Suppressor macrophage treated with lipopolysaccharide for 4 hours (primary cell): ENCODE results near the gene IFITM2.
"Not testable (repeated sequence)": the region's sequence is repeated elsewhere in the genome, so short reads cannot be mapped to it uniquely, and the experiment has no call there.

Source experiments
- DNase-seq: peaks from one replicate; pipeline ENCODE4 v3.0.0-alpha.2; 2020

IFITM2 gene

DNA sequence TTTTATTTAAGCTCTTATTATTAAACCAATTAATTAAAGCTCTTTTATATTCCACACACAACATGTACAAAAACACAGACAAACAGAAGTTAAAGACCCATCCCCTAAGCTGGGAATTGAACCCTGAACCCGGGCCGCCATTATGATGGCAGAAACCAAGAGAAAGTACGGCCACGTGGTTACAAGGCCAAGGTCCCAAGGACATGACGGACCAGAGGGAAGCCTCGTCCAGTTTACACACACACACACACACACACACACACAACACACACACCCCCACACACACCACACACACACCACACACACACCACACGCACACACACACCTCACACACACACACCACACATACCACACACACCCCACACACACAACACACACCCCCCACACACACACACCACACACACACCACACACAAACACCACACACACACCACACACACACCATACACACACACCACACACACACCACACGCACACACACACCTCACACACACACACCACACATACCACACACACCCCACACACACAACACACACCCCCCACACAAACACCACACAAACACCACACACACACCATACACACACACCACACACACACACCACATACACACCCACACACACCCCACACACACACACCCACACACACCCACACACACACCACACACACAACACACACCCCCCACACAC lies 41.8 kb downstream of the IFITM2 start:
- not testable (repeated sequence) for DNase-seq

DNA sequence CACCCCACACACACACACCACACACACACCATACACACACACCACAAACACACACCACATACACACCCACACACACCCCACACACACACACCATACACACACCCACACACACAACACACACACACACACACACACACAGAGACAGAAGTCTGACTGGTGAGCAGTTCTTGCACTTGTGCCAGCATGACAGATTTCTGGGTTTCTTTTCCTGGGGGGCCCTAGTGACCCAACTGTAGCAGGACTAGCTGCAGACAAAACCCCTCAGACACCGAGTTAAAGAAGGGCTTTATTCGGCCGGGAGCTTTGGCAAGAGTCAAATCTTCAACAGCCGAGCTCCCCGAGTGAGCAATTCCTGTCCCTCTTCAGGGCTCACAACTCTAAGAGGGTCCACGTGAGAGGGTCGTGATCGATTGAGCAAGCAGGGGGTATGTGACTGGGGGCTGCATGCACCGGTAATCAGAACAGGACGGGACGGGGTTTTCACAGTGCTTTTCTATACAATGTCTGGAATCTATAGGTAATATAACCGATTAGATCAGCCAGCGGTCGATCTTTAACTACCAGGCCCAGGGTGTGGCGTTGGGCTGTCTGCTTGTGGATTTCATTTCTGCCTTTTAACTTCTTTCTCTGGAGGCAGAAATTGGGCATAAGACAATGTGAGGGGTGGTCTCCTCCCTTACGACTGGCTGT lies 42.6 kb downstream of the IFITM2 start:
- DNase-seq: not testable (repeated sequence)

DNA sequence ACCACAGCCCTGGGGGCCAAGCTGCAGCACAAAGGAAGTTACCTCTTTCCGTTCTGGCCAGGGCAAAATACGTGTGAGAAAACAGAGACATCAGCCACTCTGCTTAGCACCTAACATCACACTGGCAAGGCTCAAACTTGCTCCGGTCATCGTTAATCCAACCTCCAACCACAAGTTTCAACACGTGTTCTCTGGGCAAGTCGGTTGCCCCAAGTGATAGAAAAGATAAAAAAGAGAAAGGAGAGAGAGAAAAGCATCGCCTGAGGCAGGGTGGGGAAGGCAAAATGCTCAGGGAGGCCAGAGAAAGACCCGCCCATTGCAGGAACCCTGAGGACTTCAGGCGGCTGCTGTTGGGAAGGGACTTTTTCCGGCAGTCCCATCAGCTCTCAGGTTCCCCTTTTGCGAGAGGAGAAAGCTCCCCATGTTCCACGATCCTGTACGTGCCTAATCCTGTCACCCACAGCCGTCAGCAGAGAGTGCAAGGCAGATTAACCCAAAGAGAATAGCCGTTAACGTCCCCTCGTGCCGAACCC lies 43.2 kb downstream of the IFITM2 start:
- DNase-seq: peak; percentile 82

DNA sequence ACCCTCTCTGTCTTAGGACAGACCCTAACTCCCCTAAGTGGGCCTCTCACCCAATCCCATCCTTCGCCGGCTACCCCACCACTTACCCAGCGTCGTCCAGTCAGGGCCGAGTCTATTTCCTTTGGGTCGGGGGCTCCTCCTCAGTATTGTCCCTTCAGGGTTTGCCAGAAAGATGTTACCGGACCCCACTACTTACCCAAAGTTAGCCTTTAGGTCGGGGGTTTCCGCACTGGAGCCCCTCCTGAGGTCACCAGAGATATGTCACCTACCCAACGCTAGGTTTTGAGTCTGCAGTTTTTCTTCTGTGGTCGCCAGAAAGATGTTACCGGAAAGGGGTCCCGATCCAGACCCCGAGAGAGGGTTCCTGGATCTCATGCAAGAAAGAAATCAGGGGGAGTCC lies 43.8 kb downstream of the IFITM2 start:
- DNase-seq: no peak

DNA sequence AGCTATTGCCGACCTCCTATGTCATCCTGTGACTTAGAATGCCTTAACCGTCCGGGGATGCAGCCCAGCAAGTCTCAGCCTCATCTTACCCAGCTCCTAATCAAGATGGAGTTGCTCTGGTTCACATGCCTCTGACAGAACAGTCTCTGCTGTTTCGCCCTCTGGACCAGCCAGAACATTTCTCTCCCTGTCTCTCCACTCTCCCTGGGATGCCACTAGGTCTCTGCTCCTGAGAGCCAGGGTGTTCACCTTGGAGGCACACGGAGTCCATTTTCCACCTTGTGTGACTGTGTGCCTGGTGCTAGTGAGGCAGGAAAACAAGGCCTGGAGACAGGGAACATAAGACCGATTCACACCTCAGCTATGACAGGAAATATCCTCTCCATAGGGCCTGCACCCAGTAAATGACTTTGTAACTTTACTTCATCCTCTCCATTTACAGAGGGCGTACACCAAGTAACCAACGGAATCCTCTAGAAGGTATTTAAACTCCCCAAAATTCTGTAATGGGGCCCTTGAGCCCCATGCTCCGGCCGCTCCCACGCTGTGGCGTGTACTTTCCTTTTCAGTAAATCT lies 44.9 kb downstream of the IFITM2 start:
- no peak for DNase-seq

DNA sequence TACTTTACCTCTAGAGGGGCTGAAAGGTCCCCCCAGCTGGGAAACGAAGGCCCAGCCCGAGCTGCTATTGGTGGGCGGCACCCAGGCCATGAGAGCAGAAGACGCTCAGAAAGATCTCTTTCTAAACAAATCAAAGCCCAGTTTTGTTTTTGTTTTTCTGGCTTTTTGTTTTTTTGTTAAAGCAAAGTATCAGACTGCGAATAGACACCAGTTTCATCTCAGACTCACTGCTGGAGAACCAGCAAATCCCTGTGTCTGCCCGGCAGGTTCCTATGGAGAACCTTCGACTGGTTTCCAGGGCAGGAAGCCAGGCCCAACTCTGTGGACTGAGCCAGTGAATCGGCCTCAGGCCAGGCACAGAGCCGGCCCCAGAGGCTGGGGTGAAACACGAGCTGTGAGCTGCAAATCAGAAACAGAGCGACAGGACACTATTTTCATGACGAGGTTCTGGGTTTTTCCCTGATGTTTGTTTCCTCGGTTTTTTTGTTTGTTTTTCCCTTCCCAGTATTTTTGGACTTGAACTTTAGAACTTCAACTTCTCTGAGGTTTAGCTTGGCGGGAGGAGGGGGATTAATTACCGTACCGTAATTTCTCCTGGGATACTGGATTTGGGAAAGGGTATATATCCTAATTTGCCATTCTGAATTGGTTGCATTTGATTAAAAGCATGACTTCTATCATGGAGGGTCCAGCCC lies 45.7 kb downstream of the IFITM2 start:
- no peak for DNase-seq

DNA sequence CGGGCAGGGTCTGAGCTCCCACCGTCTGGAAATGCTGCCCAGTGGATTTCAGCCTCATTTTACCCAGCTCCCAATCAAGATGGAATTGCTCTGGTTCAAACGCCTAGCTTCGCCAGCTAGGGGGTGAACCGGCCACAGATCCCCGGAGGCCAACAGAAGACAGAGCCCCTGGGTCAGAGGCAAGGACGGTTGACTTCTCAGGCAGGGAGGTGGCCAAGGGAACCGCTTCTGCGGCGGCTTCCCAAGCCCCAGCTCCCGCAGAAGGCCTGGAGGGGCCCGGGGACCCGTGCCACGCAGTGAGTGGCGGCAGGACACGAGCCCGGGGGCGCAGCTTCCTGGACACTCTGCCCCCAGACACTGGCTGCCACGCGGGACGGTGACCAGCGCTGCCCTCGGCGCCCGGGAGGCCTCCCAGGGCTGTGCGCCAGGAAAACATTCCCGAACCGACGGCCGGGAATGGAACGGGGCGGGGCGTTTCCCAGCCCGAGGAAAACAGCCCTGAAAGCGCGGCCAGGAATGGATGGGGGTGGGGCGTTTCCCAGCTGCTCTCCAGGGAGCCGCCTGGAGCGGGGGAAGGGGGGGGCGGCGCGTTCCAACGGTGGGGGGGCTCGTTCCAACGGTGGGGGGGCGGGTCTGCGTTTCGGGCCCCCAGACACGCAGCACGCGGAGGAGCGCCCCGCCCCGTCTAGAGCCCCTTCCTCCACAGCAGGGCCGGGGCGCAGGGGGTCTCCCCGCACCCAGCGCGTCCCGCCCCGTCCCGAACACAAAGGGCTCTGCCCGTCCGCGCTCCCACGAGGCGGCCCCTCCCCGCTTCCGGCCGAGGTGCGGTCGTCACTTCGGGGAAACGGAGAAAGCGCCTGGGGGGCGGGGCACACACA lies 48.2 kb downstream of the IFITM2 start:
- DNase-seq: peak; percentile 93

DNA sequence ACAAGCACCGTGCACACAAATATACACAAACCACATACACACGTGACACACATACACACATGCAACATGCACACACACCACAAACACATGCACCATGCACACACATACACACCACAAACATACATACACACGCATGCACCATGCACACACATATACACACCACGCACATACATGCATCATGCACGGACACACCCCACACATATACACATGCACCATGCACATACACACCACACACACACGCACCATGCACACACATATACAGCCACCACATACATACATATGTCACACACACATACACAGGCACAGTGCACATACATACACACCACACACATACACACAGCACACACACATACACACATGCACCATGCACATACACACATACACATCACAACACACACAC lies 49.0 kb downstream of the IFITM2 start:
- no peak for DNase-seq

DNA sequence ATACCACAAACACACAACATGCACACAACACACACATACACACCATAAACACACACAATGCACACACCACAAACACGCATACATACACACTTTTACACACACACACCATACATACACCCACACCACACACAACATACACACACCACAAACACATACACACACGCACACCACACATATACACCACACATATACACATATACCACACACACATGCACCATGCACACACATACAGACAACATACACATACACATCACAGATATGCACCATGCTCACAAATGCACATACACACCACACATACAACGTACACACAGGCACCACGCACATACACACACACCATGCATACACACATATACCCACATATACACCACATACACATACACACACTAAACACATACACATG lies 50.0 kb downstream of the IFITM2 start:
- DNase-seq: no peak

DNA sequence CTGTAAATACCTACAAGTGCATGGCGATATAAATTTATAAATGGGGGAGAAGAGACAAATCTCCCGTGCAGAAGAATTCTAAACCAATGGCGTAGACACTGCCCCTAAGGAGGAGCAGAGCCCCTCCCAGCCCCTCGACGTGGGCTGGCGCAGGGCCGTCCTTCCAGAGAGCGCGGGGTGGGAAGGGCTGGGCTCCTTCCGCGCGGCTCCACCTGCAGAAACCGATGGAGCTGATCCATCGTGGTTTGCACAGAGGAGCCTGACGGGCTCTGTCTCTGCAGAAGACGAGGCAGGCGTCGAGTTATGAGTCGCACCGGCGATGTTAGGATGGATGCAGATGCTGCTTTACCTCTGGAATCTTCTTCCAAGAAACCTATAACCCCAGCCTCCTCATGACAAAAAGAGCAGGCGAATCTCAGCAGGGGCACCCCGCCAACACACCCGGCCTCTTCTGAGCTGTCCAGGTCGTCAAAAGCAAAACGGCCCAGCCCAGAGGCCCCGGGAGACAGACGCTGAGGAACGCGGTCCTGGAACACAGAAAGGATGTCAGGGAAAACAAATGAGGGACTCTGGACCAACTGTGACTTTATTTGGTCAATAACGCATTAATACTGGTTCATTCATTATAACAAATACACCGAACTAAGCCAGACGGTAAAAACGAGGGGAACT lies 50.6 kb downstream of the IFITM2 start:
- DNase-seq: no peak
